Spleen (tissue), 7 donors: ENCODE data around the gene RPL13A.

ENCODE experiments used
- CTCF ChIP-seq, 11 experiments: fragments of 200-600 bp in 7 of 11; fragments of 450-650 bp in 4 of 11; sonication (generic) in 4 of 11; IDR thresholded peaks in 8 of 11; conservative IDR thresholded peaks in 3 of 11; 1 replicate in 7 of 11; 2 replicates in 4 of 11; pipeline versions ENCODE4 v1.4.0 to v1.8.0; 2016 to 2021; ENCODE audit warnings: antibody characterized with exemption in 11 of 11, inconsistent platforms in 4 of 11, mild to moderate bottlenecking in 1 of 11
- POLR2A ChIP-seq, 3 donors: fragments of 450-650 bp; IDR thresholded peaks; one replicate each; pipeline ENCODE4 v1.5.1; 2017; ENCODE audit warnings: antibody characterized with exemption in 3 of 3, mild to moderate bottlenecking in 1 of 3
- POLR2AphosphoS5 ChIP-seq, 3 donors: sonication (generic); formaldehyde crosslinking; IDR thresholded peaks; one replicate each; pipeline ENCODE4 v1.5.1; 2017; ENCODE audit warnings: antibody characterized with exemption in 3 of 3
- donor health status: DM: no; HTN: no; CAD: no; lungs with moderate emphysema.
- donor health status: DM: no; HTN: no; CAD: no.
- donor health status: DM: no; HTN: no; CAD: no.

GRCh38 chr19:49465371-49465770 is 22.0 kb upstream of the RPL13A start:
- TF ChIP-seq POLR2A (IDR thresholded peaks at IDR 0.05) = no peak
- TF ChIP-seq CTCF (IDR thresholded peaks at IDR 0.05 in 8 of 11, conservative IDR thresholded peaks at IDR 0.05 in 3 of 11) = no peak
- TF ChIP-seq POLR2AphosphoS5 (IDR thresholded peaks at IDR 0.05) = no peak
